ENCODE measurements around the gene BMPR1A.

Gene BMPR1A

DNA sequence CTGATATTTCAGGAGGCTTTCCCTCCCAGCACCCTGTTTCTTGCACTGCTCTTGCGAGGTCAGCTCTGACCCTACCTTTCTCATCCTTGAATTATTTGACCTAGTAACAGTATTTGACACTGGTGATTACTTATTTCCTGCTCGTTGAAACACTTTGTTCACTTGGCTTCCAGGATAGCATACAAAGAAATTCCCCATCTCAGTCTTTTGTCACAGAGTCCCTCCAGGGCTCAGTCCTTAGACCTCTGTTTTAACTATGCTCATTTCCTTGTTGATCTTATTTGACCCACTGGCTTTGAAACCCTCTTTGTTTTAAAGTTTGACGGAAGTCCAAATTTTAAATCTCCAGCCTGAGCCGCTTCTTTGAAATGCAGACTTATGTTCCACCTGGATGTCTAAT, 29.9 kb downstream of the BMPR1A start:
- no peak overlapping the region for H3K4me3 ChIP-seq (ENCODE audit: low read length)
- no peak for DNase-seq (ENCODE audit: low read depth)
- TF ChIP-seq, protein P1, sequence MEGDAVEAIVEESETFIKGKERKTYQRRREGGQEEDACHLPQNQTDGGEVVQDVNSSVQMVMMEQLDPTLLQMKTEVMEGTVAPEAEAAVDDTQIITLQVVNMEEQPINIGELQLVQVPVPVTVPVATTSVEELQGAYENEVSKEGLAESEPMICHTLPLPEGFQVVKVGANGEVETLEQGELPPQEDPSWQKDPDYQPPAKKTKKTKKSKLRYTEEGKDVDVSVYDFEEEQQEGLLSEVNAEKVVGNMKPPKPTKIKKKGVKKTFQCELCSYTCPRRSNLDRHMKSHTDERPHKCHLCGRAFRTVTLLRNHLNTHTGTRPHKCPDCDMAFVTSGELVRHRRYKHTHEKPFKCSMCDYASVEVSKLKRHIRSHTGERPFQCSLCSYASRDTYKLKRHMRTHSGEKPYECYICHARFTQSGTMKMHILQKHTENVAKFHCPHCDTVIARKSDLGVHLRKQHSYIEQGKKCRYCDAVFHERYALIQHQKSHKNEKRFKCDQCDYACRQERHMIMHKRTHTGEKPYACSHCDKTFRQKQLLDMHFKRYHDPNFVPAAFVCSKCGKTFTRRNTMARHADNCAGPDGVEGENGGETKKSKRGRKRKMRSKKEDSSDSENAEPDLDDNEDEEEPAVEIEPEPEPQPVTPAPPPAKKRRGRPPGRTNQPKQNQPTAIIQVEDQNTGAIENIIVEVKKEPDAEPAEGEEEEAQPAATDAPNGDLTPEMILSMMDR (conservative IDR thresholded peaks at IDR 0.05; ENCODE audit: low read length): no peak

DNA sequence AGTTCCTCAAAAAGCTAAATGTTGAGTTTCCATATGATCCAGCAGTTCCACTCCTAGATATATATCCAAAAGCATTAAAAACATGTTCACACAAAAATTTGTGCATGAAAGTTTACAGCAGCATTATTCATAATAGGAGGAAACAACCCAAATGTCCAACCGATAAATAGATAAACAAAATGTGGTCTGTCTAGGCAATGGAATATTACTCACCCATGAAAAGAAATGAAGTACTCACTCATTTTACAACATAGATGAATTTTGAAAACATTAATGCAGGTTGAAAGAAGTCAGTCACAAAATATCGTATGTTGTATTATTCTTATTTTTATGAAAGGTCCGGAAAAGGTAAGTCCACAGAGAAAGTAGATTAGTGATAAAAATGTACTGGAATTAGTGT, 34.0 kb downstream of the BMPR1A start:
- H3K4me3 ChIP-seq (ENCODE audit: low read length): no peak overlapping the region
- TF ChIP-seq, protein P1 (conservative IDR thresholded peaks at IDR 0.05; ENCODE audit: low read length): no peak
- DNase-seq (ENCODE audit: low read depth): no peak

DNA sequence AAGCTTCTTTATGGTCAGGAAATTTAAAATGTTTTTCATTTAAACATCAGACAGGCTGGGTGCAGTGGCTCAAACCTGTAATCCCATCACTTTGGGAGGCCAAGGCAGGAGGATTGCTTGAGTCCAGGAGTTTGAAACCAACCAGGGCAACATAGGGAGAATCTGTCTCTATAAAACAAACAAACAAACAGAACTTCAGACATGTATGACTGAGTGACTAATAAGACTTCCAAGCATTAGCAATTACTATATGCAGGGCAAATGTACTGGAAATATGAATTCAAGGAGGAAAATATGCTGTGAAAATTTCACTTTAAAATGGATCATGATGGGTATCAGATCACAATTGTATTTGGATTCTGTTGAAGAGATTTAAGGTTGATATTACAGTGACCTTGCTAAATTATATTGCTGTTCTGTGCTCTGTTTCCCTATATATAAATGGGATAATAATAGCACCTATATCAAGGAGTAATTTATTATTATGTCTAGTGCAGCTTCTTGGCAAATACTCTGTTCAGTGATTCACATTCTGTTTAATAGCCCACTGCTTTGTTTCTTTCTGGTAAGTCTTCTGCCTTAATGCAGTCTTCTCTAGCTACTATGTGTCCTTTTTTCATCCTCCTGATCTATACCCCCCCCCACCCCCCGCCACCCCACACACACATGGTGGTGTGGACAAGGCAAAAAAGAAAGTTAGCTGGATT, 36.2 kb downstream of the BMPR1A start:
- TF ChIP-seq, protein P1 (conservative IDR thresholded peaks at IDR 0.05; ENCODE audit: low read length): no peak
- H3K4me3 ChIP-seq (ENCODE audit: low read length): no peak overlapping the region
- no peak for DNase-seq (ENCODE audit: low read depth)

DNA sequence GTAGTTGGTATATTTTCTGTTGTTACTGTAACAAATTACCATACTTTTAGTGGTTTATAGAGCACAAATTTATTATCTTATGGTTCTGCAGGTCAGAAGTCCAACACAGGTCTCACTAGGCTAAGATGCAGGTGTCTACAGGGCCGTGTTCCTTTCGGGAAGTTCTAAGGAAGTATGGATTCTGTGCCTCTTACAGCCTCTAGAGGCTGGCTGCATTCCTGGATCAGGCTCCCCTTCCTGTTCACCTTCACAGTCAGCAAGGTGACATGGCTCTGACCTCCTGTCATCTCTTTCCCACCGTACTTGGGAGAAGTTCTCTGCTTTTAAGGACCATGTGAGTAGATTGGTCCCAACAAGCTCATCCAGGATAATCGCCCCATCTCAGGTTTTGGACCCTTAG, 37.3 kb downstream of the BMPR1A start:
- TF ChIP-seq, protein P1 (conservative IDR thresholded peaks at IDR 0.05; ENCODE audit: low read length): no peak
- no peak overlapping the region for H3K4me3 ChIP-seq (ENCODE audit: low read length)

DNA sequence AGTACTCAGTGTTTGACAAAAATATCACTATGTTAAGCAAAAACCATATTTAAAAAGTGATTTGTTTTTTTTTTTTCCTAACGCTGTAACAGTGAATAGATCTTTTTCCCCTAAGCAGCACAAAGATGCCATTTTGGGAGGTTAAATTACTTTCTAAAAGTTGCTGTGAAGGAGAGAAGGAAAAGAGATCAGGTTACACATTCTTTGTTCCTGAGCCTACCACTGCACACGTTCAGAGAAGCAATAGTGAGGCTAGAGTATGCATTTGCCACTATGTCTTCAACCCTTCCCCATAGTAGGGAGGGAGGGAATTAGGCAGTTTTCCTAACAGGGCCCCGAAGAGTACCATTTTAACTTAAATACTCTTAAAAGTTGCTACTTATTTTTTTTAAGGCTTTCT, 38.9 kb downstream of the BMPR1A start:
- no peak overlapping the region for H3K4me3 ChIP-seq (ENCODE audit: low read length)

More for the DNA sequence above, 37.3 kb downstream of the BMPR1A start:
- no peak for DNase-seq (ENCODE audit: low read depth)

DNA sequence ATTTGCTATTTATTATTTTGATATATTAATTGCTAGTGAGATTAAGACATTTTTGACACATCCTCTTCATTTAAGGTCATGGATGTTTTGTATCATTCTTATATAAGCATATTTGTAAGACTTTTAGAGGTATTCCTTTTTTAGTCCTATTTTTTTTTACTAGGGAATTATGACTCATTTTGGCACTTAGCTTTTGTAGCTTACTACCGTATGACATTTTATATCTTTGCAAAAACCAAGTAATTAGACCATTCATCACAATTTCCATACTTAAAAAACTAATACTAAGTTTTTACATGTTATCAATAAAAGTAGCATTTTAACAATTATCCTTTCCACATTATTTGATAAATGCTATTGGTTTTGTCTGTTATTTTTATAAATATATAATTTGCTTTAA, 41.6 kb downstream of the BMPR1A start:
- TF ChIP-seq, protein P1 (conservative IDR thresholded peaks at IDR 0.05; ENCODE audit: low read length): no peak
- no peak overlapping the region for H3K4me3 ChIP-seq (ENCODE audit: low read length)
- DNase-seq (ENCODE audit: low read depth): peak; percentile 20

More for the DNA sequence above, 38.9 kb downstream of the BMPR1A start:
- TF ChIP-seq, protein P1 (conservative IDR thresholded peaks at IDR 0.05; ENCODE audit: low read length): no peak
- peak; percentile 69 for DNase-seq (ENCODE audit: low read depth)

DNA sequence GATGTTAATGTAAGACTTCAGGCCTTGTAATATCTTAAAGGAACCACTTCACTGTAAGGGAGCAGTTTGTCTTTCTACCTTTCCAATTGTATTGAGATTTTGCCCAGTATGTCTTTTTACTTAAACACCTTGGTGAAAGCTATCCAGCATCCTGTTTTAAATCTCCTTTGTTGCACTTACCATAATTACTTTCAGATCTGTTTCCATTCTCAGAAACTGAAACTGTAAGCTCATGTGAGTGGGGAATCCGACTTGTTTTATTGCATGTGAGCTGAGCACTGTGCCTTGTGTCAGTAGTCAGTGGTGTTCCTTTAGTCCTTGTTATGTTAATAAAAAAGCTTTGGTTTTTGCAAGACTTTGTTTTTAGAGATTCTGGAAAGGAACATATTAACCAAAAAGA, 42.2 kb downstream of the BMPR1A start:
- no peak overlapping the region for H3K4me3 ChIP-seq (ENCODE audit: low read length)
- TF ChIP-seq, protein P1 (conservative IDR thresholded peaks at IDR 0.05; ENCODE audit: low read length): no peak
- DNase-seq (ENCODE audit: low read depth): peak; percentile 56

Data from AG10803 (cell line).